HG02610 (cell line): ENCODE measurements around the gene SGTB.
"Not testable (repeated sequence)": the region's sequence is repeated elsewhere in the genome, so short reads cannot be mapped to it uniquely, and the experiment has no call there.

Source experiments
- ATAC-seq: cut with Tn5 transposase; IDR thresholded peaks from one replicate; pipeline ENCODE4 v1.9.1; 2021; ENCODE audit warnings: mild to moderate bottlenecking, moderate library complexity; ENCODE audit not compliant: unreplicated experiment

SGTB gene

DNA sequence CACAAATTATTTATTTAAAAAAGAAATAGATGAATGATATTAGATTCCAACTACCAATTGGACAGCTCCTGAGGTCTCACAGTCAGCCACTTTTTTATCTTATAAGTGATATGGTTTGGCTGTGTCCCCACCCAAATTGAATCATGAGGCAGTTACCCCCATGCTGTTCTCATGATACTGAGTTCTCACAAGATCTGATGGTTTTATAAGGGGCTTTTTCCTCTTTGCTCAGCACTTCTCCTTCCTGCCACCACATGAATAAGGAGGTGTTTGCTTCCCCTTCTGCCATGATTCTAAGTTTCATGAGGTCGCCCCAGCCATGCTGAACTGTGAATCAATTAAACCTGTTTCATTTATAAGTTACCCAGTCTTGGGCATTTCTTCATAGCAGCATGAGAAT lies 13.0 kb upstream of the SGTB start:
- ATAC-seq = no peak

DNA sequence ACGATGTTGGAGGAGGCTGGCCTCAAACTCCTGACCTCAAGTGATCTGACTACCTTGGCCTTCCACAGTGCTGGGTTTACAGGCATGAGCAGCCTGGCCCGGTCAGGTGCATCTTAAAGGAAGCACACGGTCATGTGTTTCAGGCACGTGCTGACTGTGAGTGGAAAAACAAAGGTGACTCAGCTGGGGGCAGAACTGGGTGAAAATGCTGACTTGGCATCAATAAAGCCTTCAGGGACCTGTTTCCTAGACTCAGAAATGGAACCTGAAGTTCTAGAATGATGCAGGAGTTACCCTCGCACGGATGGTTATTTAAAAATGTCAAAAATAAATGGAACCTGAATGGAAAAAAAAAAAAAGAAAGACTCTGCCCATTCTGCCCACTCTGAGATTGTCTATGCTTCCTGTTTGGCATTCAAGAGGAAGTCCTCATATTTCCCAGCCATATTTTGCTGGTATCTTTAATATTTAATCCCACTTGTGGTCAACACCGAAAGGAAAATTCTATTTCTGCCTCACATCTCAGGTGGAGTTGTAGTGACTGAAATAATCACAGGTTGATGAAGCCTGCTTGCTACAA lies 12.4 kb upstream of the SGTB start:
- not testable (repeated sequence) for ATAC-seq

DNA sequence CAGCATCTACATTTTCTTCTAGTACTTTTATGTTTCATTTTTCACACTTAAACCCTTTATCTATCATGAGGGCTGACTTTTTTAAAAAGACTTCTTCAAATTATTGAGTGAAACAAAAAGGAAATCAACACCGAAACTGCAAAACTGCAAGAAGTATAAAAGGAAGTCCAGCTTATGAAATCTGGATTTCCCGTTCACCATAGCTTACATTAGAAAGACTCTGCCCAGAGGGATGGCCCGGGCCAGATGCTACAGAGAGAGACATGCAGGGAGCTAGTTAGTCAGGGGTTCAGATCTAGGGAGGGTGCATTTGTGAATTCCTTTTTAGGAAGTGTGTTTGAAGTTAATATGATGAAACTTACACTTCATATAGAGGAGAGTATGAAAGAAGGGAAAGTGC lies 10.1 kb upstream of the SGTB start:
- not testable (repeated sequence) for ATAC-seq

DNA sequence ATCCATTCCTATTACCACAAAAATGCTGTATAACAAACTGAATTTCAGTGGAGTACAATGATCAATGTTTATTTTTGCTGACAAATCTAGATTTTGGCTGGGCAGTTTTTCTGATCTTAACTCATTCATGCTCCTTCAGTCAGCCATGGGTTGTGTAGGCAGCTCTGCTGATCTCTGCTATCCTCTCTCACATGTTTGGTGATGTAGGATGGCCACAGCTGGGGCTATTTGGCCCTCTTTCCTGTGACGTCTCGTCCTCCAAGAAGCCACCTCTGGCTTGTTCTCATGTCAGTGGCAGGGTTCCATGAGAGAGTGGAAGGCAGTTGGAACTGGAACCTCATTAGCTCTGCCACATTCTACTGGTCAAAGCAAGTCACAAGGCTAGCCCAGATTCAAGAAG lies 9.0 kb upstream of the SGTB start:
- ATAC-seq = no peak

DNA sequence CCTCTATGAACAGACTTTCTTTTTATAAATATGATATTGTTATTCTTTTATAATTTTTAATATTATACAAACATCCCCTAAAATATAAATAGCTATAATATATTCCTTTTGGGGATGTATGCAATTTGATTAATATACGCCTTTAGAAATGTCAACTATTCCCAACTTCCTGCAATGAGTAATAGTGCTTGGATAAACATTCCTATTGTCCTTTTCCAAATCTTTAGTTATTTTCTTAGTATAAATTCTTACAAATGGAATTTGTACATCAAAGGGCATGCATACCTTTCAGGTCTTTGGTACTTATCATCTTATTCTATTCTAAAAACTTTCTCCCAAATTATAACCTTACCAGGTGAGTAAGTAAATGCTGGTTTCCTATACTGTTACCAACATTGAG lies 6.3 kb upstream of the SGTB start:
- ATAC-seq = no peak

DNA sequence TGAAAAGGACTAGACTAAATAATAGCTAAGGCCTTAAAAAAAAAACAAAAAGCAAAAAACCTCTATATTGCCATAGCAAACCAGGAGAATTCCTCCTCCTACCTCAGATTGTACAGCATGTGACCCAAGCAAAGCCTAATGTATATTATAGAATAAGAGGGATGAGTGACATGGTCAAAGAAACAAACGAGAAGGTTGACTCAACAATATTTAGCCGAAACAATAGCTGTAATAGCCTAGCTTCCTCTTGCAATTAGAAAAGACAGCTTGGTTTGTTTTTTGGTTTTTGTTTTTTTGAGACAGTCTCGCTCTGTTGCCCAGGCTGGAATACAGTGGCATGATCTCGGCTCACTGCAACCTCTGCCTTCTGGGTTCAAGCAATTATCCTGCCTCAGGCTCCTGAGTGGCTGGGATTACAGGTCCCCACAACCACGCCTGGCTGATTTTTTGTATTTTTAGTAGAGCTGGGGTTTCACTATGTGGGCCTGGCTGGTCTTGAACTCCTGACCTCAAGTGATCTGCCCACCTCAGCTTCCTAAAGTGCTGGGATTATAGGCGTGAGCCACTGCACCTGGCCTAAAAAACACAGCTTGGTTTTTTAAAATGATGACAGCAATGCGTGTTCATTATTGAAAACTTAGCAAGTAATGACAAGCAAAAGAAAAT lies 5.7 kb upstream of the SGTB start:
- ATAC-seq = no peak

DNA sequence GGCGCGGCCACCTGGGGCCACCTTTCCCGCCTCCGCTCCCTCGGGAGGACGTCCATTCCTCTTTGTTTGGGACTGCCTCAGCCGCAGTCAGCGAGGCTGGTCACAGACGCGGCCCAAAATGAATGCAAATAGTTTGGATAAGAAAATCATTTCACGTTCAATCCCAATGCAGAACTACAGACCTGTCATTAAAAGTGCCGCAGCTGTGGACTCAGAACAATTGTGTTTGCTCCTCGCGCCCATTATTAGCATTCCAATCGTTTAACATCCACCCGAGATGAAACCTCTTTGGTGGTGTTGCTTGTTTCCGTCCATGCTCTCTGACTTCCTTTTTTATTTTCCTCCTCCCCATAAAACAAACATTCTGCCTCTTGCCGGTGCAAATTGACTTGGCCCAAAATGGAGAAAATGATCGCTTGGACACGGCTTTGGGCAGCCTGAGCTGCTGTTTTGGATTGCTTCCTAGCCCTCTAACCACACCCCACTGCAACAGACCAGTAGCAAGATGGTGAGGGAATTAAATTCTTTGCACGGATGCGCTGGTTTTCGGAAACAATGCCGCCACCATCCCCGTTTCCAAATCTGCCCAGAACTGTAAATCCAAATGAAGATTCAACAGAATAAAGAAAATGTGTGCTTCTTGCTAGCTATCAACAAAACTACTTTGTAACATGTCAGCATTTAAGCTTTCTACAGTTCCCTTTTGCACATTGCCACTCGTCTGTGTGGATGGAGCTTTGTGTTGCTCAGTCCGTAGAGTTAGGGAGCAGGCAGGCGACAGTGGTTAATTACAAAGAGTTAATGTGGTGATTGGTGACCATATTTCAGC lies 880 bp upstream of the SGTB start:
- ATAC-seq = no peak

DNA sequence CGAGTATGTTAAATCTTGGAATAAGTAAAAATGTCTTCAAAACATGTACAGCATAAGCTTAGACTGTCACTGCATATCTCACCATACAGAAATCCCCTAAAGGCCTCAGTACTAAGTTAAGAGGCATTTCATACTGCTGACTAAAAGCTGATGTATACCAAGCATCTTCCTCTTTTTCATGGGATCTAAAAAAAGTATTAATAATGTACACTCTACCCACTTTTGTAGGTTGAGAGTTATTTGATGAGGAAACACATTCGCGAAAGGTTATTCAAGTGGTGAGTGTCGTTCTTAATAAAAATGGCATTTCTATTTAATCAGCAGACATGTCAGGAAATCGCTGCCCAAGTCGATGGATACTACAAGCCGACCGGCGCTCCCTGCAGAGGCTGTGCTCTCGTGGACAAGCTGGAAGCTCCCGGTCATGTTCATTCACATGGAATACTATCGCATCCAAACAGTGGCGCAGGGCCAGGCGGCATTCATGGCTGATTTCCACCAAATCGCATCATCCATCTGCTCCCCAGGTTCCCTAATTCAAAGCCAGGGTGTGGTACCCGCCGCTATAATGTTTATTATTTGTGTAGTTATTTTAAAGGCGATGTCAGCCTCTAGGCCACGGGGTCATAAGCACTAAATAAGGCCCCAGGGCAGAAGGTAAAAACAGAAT lies 724 bp downstream of the SGTB start:
- ATAC-seq = peak; percentile 51

GRCh38 chr5:65718576-65719310 lies 3.2 kb downstream of the SGTB start:
- no peak for ATAC-seq

DNA sequence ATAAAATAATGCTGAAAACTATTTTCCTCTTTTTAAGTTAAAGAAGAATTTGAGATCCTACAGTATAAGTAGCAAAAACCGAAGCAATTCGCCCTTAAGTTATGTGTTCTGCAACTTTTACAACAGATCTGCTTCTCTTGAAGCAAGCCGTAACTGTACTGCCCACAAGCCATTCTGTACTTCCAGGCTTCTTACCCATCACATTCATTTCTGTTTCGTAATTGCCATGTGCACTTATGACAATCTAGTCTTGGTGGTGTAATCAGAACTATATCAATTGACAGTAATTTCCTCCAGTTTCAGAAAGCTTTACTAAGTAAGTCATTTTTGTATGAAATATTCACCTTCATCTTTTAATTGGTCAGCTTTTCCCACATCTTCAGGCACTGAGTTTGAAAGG lies 13.8 kb downstream of the SGTB start:
- no peak for ATAC-seq

DNA sequence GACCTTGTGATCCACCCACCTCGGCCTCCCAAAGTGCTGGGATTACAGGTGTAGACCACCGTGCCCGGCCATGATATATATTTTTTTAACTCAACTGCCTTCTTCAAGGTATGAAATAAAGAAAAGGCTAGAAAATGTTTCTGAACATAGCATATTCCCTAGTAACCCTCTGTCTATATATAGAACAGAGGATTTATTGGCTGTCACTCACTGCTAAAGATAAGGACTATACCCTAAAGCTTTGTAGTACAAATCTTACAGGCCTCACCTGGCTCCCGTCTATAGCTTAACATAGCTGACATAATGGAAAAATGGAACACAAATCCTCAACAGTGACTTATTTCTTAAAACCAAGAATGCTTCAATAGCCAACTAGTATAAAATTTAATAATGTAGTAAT lies 14.2 kb downstream of the SGTB start:
- no peak for ATAC-seq

GRCh38 chr5:65704621-65705239 lies 17.2 kb downstream of the SGTB start:
- no peak for ATAC-seq

DNA sequence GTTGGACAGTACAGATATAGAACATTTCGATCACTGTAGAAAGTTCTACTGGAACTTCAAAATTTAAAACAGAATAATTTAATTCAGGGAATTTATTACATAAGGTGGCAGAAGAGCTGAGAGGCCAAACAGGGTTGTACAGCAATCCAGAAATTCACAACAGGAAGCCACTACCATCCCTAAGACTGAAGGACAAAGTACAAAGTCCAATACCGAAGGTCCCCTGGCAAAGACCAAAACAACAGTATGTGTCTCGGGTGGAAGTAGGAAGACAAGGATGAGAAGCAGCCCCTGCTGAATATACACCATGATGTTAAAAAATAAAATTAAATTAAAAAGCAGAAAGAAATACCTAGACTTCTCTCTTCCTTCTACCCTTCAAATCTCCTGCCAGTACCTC lies 19.9 kb downstream of the SGTB start:
- no peak for ATAC-seq

DNA sequence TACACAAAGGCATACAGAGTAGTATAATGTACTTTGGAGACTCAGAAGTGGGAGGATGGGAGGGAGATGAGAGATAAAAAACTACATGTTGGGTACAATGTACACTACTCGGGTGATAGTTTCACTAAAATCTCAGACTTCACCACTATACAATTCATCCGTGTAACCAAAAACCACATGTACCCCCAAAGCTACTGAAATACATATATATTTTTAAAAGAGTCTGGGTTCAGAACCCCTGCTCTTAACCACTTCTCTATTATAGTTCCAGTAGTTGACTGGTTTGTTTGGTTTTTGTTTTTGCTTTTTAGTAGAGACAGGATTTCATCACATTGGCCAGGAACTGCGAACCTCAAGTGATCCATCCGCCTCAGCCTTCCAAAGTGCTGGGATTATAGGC lies 22.6 kb downstream of the SGTB start:
- ATAC-seq = peak; percentile 41

- no peak for ATAC-seq
Observed at GRCh38 chr5:65696892-65697291, 25.0 kb downstream of the SGTB start.

DNA sequence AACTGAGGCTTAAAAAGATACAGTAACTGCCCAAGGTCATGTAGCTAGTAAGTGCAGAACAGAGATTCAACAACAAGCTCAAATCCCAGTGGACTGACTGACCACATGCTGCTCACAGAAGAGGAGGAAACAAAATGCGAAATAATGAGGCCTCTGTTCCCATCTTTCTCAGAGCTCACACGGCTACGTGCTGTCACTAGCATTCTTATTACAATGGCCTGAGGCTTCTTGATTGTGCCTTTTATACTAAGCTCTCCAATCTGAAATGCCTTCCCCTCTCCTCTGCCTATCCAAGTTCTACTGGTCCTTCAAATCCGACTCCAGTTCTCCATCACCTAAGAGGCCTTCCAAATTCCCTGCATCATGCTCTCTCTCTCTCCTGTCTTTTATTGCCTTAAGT lies 26.0 kb downstream of the SGTB start:
- no peak for ATAC-seq

DNA sequence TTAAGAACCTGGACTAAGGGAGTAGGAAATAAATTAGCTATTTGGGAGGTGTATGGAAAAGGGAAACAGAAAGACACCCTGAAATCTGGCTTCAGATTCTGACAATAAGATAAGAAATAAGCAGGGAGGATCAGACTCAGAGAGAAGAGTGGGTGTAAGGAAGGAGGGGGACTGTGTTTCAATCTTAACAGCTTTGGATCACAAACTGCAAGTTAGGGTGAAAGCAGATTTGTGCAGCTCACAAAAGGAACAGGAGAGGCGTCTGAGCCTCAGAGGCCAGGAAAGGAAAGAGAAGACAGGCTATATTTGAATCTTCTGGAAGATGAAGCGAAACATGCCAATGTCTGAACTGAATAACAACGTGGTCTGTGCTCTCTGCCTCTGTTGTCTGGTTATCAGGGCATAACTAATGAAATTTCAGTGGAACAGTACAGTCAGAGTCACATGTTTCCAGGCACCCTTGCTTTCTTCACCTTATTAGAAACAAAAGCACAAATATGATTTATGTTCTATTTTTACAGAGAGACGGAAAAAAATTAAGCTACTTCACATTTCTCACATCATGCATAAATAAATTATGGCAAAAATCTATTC lies 26.6 kb downstream of the SGTB start:
- peak; percentile 67 for ATAC-seq

DNA sequence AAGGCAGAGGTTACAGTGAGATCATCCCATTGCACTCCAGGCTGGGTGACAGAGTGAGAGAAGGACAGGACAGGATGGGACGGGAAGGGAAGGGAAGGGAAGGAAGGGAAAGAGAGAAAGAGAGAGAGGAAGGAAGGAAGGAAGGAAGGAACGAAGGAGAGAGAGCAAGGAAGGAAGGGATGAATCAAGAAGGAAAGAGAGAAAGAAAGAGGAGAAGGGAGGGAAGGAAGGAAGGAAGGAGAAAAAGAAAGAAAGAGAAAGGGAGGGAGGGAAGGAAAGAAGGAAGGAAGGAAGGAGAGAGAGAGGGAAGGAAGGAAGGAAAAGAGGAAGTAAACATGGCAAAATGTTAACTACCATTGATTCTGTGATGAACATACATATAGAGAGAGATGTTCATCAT lies 28.8 kb downstream of the SGTB start:
- no peak for ATAC-seq

DNA sequence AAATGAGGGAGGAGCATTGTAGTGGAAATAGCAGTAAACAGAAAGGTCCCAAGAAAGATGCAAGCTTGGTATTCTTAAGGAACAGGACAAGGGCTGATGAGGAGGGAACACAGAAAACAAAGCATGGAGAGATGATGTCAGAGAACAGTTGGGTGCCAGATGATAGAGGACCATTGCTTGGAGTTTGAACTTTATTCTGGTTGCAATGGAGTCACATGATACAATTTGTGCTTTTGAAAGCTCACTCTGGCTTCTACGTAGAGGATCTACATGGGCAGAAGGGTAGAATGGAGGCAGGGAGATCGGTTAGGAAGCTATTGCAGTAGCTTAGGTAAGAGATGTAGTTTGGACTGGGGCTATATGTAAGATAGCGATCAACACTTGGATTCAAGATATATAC lies 39.8 kb downstream of the SGTB start:
- ATAC-seq = no peak

DNA sequence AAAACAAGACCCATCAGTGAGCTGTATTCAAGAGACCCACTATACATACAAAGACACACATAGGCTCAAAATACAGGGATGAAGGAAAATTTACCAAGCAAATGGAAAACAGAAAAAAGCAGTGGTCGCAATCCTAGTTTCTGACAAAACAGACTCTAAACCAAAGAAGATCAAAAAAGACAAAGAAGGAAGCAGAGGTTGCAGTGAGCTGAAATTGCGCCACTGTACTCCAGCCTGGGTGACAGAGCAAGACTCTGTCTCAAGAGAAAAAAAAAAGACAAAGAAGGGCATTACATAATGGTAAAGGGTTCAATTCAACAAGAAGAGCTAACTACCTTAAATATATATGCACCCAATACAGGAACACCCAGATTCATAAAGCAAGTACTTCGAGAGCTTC lies 45.9 kb downstream of the SGTB start:
- not testable (repeated sequence) for ATAC-seq
